ENCODE measurements around the gene PSEN1.

DNA sequence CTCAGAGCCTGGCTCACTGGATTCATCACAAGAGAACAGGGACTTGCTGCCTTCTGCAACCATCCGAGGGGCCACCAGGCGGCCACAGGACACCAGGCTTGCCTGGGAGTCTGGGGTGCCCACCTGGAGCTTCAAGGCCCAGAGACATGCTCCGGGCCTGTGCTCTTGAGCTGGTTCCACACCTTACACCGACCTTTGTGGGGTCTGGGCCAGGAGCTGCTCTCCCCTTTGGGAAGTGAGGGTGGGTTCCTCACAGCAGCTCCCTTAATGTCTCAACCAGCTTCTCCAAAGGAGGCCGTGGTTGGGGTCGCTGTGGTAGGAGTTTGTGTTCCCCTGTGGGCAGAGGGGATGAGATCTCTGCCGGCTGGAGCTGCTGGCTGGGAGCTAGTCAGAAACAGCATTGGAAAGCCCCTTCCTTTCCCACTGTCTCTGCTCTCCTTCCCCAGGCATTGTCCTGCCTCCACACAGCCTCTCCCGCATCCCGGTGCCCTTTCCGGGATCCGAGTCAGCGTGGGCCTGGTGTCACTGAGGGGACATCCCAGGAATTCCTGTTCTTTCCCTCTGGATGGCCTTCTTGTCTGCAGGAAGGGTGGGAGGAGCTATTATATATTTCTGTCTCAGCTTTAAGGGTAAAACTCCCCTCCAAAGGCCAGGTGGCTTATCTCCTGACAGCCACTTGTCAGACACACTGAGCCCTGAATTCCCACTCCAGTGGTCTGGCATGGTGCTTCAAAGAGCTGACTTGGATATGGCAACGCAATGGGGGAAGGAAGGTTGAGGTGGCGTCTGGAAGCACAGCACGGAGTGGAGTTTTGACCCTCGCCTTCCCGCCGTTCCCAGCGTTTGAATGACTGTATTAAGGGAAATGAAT, 95.9 kb downstream of the PSEN1 start:
- TF ChIP-seq, protein P1, sequence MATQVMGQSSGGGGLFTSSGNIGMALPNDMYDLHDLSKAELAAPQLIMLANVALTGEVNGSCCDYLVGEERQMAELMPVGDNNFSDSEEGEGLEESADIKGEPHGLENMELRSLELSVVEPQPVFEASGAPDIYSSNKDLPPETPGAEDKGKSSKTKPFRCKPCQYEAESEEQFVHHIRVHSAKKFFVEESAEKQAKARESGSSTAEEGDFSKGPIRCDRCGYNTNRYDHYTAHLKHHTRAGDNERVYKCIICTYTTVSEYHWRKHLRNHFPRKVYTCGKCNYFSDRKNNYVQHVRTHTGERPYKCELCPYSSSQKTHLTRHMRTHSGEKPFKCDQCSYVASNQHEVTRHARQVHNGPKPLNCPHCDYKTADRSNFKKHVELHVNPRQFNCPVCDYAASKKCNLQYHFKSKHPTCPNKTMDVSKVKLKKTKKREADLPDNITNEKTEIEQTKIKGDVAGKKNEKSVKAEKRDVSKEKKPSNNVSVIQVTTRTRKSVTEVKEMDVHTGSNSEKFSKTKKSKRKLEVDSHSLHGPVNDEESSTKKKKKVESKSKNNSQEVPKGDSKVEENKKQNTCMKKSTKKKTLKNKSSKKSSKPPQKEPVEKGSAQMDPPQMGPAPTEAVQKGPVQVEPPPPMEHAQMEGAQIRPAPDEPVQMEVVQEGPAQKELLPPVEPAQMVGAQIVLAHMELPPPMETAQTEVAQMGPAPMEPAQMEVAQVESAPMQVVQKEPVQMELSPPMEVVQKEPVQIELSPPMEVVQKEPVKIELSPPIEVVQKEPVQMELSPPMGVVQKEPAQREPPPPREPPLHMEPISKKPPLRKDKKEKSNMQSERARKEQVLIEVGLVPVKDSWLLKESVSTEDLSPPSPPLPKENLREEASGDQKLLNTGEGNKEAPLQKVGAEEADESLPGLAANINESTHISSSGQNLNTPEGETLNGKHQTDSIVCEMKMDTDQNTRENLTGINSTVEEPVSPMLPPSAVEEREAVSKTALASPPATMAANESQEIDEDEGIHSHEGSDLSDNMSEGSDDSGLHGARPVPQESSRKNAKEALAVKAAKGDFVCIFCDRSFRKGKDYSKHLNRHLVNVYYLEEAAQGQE (IDR thresholded peaks at IDR 0.05): no peak
- TF ChIP-seq, protein P2, sequence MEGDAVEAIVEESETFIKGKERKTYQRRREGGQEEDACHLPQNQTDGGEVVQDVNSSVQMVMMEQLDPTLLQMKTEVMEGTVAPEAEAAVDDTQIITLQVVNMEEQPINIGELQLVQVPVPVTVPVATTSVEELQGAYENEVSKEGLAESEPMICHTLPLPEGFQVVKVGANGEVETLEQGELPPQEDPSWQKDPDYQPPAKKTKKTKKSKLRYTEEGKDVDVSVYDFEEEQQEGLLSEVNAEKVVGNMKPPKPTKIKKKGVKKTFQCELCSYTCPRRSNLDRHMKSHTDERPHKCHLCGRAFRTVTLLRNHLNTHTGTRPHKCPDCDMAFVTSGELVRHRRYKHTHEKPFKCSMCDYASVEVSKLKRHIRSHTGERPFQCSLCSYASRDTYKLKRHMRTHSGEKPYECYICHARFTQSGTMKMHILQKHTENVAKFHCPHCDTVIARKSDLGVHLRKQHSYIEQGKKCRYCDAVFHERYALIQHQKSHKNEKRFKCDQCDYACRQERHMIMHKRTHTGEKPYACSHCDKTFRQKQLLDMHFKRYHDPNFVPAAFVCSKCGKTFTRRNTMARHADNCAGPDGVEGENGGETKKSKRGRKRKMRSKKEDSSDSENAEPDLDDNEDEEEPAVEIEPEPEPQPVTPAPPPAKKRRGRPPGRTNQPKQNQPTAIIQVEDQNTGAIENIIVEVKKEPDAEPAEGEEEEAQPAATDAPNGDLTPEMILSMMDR (IDR thresholded peaks at IDR 0.05): peak; percentile 46
- no peak for TF ChIP-seq MAZ (IDR thresholded peaks at IDR 0.05; ENCODE audit: borderline replicate concordance, low read depth, low read length)
- TF ChIP-seq CBX8 (IDR thresholded peaks at IDR 0.05): no peak
- no peak for TF ChIP-seq SREBF2 (IDR thresholded peaks at IDR 0.05)
- TF ChIP-seq, protein P3, sequence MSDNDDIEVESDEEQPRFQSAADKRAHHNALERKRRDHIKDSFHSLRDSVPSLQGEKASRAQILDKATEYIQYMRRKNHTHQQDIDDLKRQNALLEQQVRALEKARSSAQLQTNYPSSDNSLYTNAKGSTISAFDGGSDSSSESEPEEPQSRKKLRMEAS (IDR thresholded peaks at IDR 0.05): no peak
- TF ChIP-seq HDAC2 (IDR thresholded peaks at IDR 0.05): no peak
- no peak for TF ChIP-seq KDM1A (IDR thresholded peaks at IDR 0.05; ENCODE audit: low read depth)
